Liver (tissue), 9 donors: Measurements from ENCODE around the gene CDR2. TPM values are rescaled to one million over a fixed set of nuclear protein-coding genes. Genes with fewer than 3 reads are reported as not detected.

ENCODE experiments used
- DNase-seq: peaks from one replicate; pipeline ENCODE4 v3.0.0-alpha.2; 2017; ENCODE audit warnings: low spot score
- H3K27ac ChIP-seq, 2 donors: one replicate each; pipeline ENCODE4 v1.7.0; 2013; ENCODE audit warnings: inconsistent platforms in 2 of 2, low read length in 2 of 2, control low read depth in 1 of 2, low read depth in 1 of 2, mild to moderate bottlenecking in 1 of 2
- H3K27me3 ChIP-seq, 4 donors: one replicate each; pipeline versions ENCODE4 v1.6.1 to v1.7.0; 2013; ENCODE audit warnings: low read length in 3 of 4, inconsistent platforms in 1 of 4, mild to moderate bottlenecking in 1 of 4, moderate library complexity in 1 of 4; ENCODE audit not compliant: control insufficient read depth in 4 of 4, insufficient read depth in 4 of 4
- H3K36me3 ChIP-seq, 4 donors: one replicate each; pipeline versions ENCODE4 v1.6.1 to v1.7.0; 2013; ENCODE audit warnings: low read length in 3 of 4, mild to moderate bottlenecking in 3 of 4, low read depth in 1 of 4, moderate library complexity in 1 of 4; ENCODE audit not compliant: control insufficient read depth in 4 of 4, insufficient read depth in 3 of 4
- H3K4me1 ChIP-seq, 4 donors: one replicate each; pipeline versions ENCODE4 v1.6.1 to v1.7.0; 2013; ENCODE audit warnings: low read length in 3 of 4, mild to moderate bottlenecking in 3 of 4, moderate library complexity in 1 of 4; ENCODE audit not compliant: control insufficient read depth in 4 of 4, insufficient read depth in 4 of 4
- H3K4me3 ChIP-seq, 3 donors: one replicate each; pipeline versions ENCODE4 v1.6.1 to v1.7.0; 2013; ENCODE audit warnings: low read length in 3 of 3, control low read depth in 1 of 3, low read depth in 1 of 3, mild to moderate bottlenecking in 1 of 3
- H3K9ac ChIP-seq, 2 donors: one replicate each; pipeline ENCODE4 v1.7.0; 2013; ENCODE audit warnings: low read length in 2 of 2, mild to moderate bottlenecking in 2 of 2, moderate library complexity in 2 of 2, control low read depth in 1 of 2, low read depth in 1 of 2
- H3K9me3 ChIP-seq, 4 donors: one replicate each; pipeline versions ENCODE4 v1.6.1 to v1.7.0; 2013; ENCODE audit warnings: low read length in 3 of 4; ENCODE audit not compliant: control insufficient read depth in 4 of 4
- ATF3 ChIP-seq: IDR thresholded peaks from 2 replicates; pipeline ENCODE4 v1.6.1; 2016; ENCODE audit warnings: antibody characterized with exemption
- EGR1 ChIP-seq, 2 donors: IDR thresholded peaks; 2 replicates each; pipeline ENCODE4 v1.6.1; 2016 to 2018; ENCODE audit warnings: antibody characterized with exemption in 2 of 2, low read depth in 2 of 2
- HNF4A ChIP-seq, 2 donors: conservative IDR thresholded peaks; 2 replicates each; pipeline ENCODE4 v1.6.1; 2016; ENCODE audit warnings: antibody characterized with exemption in 2 of 2, mild to moderate bottlenecking in 2 of 2
- HNF4G ChIP-seq: IDR thresholded peaks from 2 replicates; pipeline ENCODE4 v1.6.1; 2016; ENCODE audit warnings: antibody characterized with exemption
- MAX ChIP-seq: IDR thresholded peaks from 2 replicates; pipeline ENCODE4 v1.6.1; 2016; ENCODE audit warnings: antibody characterized with exemption
- RAD21 ChIP-seq, 2 donors: IDR thresholded peaks; 2 replicates each; pipeline ENCODE4 v1.6.1; 2016; ENCODE audit warnings: antibody characterized with exemption in 2 of 2, mild to moderate bottlenecking in 2 of 2
- RXRA ChIP-seq, 2 donors: IDR thresholded peaks; 2 replicates each; pipeline ENCODE4 v1.6.1; 2017 to 2018; ENCODE audit warnings: antibody characterized with exemption in 2 of 2, mild to moderate bottlenecking in 1 of 2
- SP1 ChIP-seq: IDR thresholded peaks from 2 replicates; pipeline ENCODE4 v1.6.1; 2018; ENCODE audit warnings: antibody characterized with exemption, mild to moderate bottlenecking
- YY1 ChIP-seq: IDR thresholded peaks from 2 replicates; pipeline ENCODE4 v1.6.1; 2016; ENCODE audit warnings: antibody characterized with exemption, mild to moderate bottlenecking
- WGBS: extraction: QIAGEN DNeasy Blood & Tissue Kit; methylation state at CpG from one replicate; pipeline ENCODE4 v1.1.7; 2013; 5-methylcytosine and 5-hydroxymethylcytosine counted together
- polyA plus RNA-seq, 2 donors: library from polyadenylated mRNA; stranded (reverse) in 1 of 2; unstranded in 1 of 2; fragments of 200-250 nt in 1 of 2; fragments of >200 nt in 1 of 2; fragmentation: Nextera tagmentation in 1 of 2; extraction: Ambion mirVana in 1 of 2; gene quantifications; one replicate each; pipeline versions ENCODE4 v1.2.1 to v1.2.3, GENCODE V29; 2013 to 2015
- total RNA-seq, 2 donors: library from RNA; depleted of rRNA; stranded (reverse); fragments of >200 nt; gene quantifications; one replicate each; pipeline ENCODE4 v1.2.3, GENCODE V29; 2014
- TF ChIP-seq, protein P1 (sequence below): fragments of 150-350 bp; IDR thresholded peaks from 2 replicates; pipeline ENCODE4 v1.5.1; 2017; ENCODE audit warnings: improper control_type of control experiment, low read depth, low read length; ENCODE audit not compliant: missing input control
- TF ChIP-seq, protein P2 (sequence below): IDR thresholded peaks from 2 replicates; pipeline ENCODE4 v1.6.1; 2016; ENCODE audit warnings: antibody characterized with exemption
- donor health status: healthy.
- donor health status: healthy.
- donor health status: healthy.
- donor health status: healthy.
- donor health status: healthy.

CDR2 gene
- total and polyA plus RNA-seq, 4 donors, result 2.9 to 12.1 (median 9.7) TPM

GRCh38 chr16:22325598-22326368 is 48.6 kb downstream of the CDR2 start:
- TF ChIP-seq SP1, result no peak
- TF ChIP-seq HNF4G, result no peak
- TF ChIP-seq ATF3, result no peak
- TF ChIP-seq HNF4A (conservative IDR thresholded peaks at IDR 0.05), result no peak
- TF ChIP-seq RXRA (IDR thresholded peaks at IDR 0.05), result no peak
- no peak for TF ChIP-seq MAX
- no peak for TF ChIP-seq YY1
- no peak for DNase-seq
- Histone ChIP-seq H3K27me3 (no peaks in the 10 kb centered on the region), H3K36me3 (peaks cover 13 to 68% (median 28%) of the 10 kb centered on the region in 4 donors), H3K9ac (no peak overlapping the region), H3K9me3 (no peaks in the 10 kb centered on the region), H3K27ac (no peak overlapping the region), H3K4me3 (no peak overlapping the region), H3K4me1 (no peaks in the 10 kb centered on the region)
- 97% methylated on average over 46 of the region's 46 CpGs for WGBS

DNA sequence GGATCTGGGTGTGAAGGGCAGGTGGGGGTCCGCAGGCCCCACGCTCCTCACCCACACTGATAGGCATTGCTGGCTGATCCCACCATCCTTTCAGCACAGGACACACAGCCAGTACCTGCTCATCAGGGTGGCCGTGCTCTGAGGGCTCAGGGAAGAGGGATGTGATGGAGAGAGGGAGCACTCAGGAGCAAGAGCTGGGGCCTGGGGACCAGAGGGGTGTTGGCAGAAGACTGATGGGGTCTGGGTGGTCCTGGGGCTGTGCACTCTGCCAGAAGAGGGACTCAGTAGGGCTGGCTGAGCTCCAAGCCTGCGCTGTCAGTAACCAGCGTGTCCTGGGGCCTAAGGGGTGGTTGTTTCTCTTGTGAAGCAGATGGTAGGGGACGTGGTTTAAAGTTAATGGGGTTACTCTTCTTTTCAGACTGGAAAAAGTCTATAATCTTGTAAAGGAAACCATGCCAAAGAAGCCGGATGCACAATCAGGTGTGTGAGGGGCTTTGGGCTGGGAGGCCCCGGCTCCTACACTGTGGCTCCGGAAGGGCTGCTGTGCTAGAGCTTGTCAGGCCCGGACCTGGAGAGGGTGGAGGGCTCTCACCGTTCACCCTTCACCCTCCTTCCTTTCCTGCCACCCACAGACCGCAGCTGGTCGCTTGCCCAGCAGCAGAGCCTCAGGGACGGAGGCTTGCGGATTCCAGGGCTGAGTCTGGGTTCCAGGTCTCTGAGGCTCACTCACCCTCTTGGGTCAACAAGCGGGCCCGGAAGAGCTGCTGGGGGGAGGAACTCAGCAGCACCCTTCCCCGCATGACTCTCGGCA is 49.4 kb downstream of the CDR2 start:
- Histone ChIP-seq H3K27ac (no peak overlapping the region), H3K4me1 (no peaks in the 10 kb centered on the region), H3K9ac (no peak overlapping the region), H3K4me3 (no peak overlapping the region), H3K36me3 (peaks cover 11 to 74% (median 27%) of the 10 kb centered on the region in 4 donors), H3K9me3 (no peaks in the 10 kb centered on the region), H3K27me3 (no peaks in the 10 kb centered on the region)
- DNase-seq, result no peak
- WGBS, result 96% methylated on average over 19 of the region's 19 CpGs
- TF ChIP-seq EGR1 (IDR thresholded peaks at IDR 0.05; ENCODE audit: low read depth in 2 of 2) (no peak), RAD21 (IDR thresholded peaks at IDR 0.05) (no peak), HNF4G (no peak), MAX (no peak), SP1 (no peak), ATF3 (no peak)
- TF ChIP-seq, protein P1, sequence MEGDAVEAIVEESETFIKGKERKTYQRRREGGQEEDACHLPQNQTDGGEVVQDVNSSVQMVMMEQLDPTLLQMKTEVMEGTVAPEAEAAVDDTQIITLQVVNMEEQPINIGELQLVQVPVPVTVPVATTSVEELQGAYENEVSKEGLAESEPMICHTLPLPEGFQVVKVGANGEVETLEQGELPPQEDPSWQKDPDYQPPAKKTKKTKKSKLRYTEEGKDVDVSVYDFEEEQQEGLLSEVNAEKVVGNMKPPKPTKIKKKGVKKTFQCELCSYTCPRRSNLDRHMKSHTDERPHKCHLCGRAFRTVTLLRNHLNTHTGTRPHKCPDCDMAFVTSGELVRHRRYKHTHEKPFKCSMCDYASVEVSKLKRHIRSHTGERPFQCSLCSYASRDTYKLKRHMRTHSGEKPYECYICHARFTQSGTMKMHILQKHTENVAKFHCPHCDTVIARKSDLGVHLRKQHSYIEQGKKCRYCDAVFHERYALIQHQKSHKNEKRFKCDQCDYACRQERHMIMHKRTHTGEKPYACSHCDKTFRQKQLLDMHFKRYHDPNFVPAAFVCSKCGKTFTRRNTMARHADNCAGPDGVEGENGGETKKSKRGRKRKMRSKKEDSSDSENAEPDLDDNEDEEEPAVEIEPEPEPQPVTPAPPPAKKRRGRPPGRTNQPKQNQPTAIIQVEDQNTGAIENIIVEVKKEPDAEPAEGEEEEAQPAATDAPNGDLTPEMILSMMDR, result no peak
- TF ChIP-seq, protein P2, sequence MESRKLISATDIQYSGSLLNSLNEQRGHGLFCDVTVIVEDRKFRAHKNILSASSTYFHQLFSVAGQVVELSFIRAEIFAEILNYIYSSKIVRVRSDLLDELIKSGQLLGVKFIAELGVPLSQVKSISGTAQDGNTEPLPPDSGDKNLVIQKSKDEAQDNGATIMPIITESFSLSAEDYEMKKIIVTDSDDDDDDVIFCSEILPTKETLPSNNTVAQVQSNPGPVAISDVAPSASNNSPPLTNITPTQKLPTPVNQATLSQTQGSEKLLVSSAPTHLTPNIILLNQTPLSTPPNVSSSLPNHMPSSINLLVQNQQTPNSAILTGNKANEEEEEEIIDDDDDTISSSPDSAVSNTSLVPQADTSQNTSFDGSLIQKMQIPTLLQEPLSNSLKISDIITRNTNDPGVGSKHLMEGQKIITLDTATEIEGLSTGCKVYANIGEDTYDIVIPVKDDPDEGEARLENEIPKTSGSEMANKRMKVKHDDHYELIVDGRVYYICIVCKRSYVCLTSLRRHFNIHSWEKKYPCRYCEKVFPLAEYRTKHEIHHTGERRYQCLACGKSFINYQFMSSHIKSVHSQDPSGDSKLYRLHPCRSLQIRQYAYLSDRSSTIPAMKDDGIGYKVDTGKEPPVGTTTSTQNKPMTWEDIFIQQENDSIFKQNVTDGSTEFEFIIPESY, result no peak
